B cell (primary cell): ENCODE measurements around the gene DCTN4. TPM values are rescaled to one million over a fixed set of nuclear protein-coding genes. Genes with fewer than 3 reads are reported as not detected.

ENCODE experiments used
- ATAC-seq: fragments of 200-7000 bp; cut with Tn5 transposase; one replicate; pipeline ENCODE4 v1.10.0; 2021; ENCODE audit warnings: low read depth, mild to moderate bottlenecking, moderate number of reproducible peaks, moderate library complexity
- CTCF ChIA-PET: fragments of 350-600 bp; sonication (Branson Sonifier 250); formaldehyde crosslinking; loops from one replicate; lab custom pipeline; 2021; ENCODE audit warnings: antibody characterized with exemption, inconsistent platforms; lab: Charles Lee
- POLR2A ChIA-PET: fragments of 350-600 bp; sonication (Branson Sonifier 250); formaldehyde crosslinking; loops from one replicate; lab custom pipeline; 2021; ENCODE audit warnings: antibody characterized with exemption; lab: Charles Lee
- DNase-seq: peaks from one replicate; pipeline ENCODE4 v3.0.0; 2013
- H2AFZ ChIP-seq: 2 replicates; pipeline ENCODE4 v1.6.1; 2012; ENCODE audit warnings: mild to moderate bottlenecking, low read depth, low read length; ENCODE audit not compliant: insufficient read depth, poor library complexity, severe bottlenecking
- H3K27ac ChIP-seq, 2 donors: 1 replicate in 1 of 2; 2 replicates in 1 of 2; pipeline ENCODE4 v1.5.1; 2012 to 2013; ENCODE audit warnings: low read length in 2 of 2, mild to moderate bottlenecking in 2 of 2, moderate library complexity in 1 of 2
- H3K27me3 ChIP-seq, 4 experiments: fragments of 200-600 bp in 1 of 4; sonication (generic) in 1 of 4; replicated peaks in 1 of 4; 1 replicate in 2 of 4; 2 replicates in 2 of 4; pipeline versions ENCODE4 v1.6.1 to v1.7.0; 2013 to 2016; ENCODE audit warnings: low read length in 3 of 4, mild to moderate bottlenecking in 2 of 4, mixed read lengths in 1 of 4, moderate library complexity in 1 of 4; ENCODE audit not compliant: insufficient read depth in 4 of 4, control insufficient read depth in 3 of 4; ENCODE audit errors: control extremely low read depth in 1 of 4
- H3K36me3 ChIP-seq, 2 experiments: replicated peaks in 1 of 2; 1 replicate in 1 of 2; 2 replicates in 1 of 2; pipeline versions ENCODE4 v1.6.1 to v1.7.1; 2013; ENCODE audit warnings: low read length in 1 of 2; ENCODE audit not compliant: insufficient read depth in 2 of 2, control insufficient read depth in 1 of 2; ENCODE audit errors: control extremely low read depth in 1 of 2, extremely low read depth in 1 of 2
- H3K4me1 ChIP-seq, 2 donors: fragments of 200-600 bp in 1 of 2; sonication (generic) in 1 of 2; 1 replicate in 1 of 2; 2 replicates in 1 of 2; pipeline versions ENCODE4 v1.5.1 to v1.6.1; 2013 to 2017; ENCODE audit warnings: low read length in 2 of 2; ENCODE audit not compliant: control insufficient read depth in 2 of 2, insufficient read depth in 2 of 2
- H3K4me2 ChIP-seq: replicated peaks from 2 replicates; pipeline ENCODE3; 2012; ENCODE audit warnings: mild to moderate bottlenecking, low read depth, low read length; ENCODE audit not compliant: poor library complexity, severe bottlenecking
- H3K4me3 ChIP-seq, 5 experiments: fragments of 200-600 bp in 1 of 5; sonication (generic) in 1 of 5; 1 replicate in 3 of 5; 2 replicates in 2 of 5; pipeline versions ENCODE4 v1.5.1 to v1.7.0; 2011 to 2016; ENCODE audit warnings: low read length in 4 of 5, mild to moderate bottlenecking in 4 of 5, low read depth in 2 of 5, control low read depth in 1 of 5, moderate library complexity in 1 of 5; ENCODE audit not compliant: insufficient read depth in 1 of 5; ENCODE audit errors: control extremely low read depth in 1 of 5, extremely low read depth in 1 of 5
- H3K79me2 ChIP-seq: fragments of 200-600 bp; sonication (generic); one replicate; pipeline ENCODE4 v1.6.0; 2016; ENCODE audit warnings: low read length; ENCODE audit not compliant: control insufficient read depth, insufficient read depth
- H3K9ac ChIP-seq: fragments of 200-600 bp; sonication (generic); 2 replicates; pipeline ENCODE4 v1.6.1; 2017; ENCODE audit warnings: mild to moderate bottlenecking, low read length, moderate library complexity
- H3K9me3 ChIP-seq, 3 donors: one replicate each; pipeline versions ENCODE4 v1.6.1 to v1.7.1; 2013; ENCODE audit warnings: low read length in 2 of 3; ENCODE audit not compliant: control insufficient read depth in 2 of 3, insufficient read depth in 1 of 3; ENCODE audit errors: control extremely low read depth in 1 of 3
- H4K20me1 ChIP-seq: 2 replicates; pipeline ENCODE4 v1.6.0; 2012; ENCODE audit warnings: mild to moderate bottlenecking, low read length; ENCODE audit not compliant: insufficient read depth, control insufficient read depth, poor library complexity, severe bottlenecking
- H3K27ac Mint-ChIP-seq: one replicate; pipeline ENCODE4 v1.8.0; 2021; ENCODE audit warnings: mixed read lengths
- H3K27me3 Mint-ChIP-seq: one replicate; pipeline ENCODE4 v1.8.0; 2021; ENCODE audit warnings: mixed read lengths
- H3K4me1 Mint-ChIP-seq: one replicate; pipeline ENCODE4 v1.8.0; 2021; ENCODE audit warnings: mixed read lengths
- H3K4me3 Mint-ChIP-seq: one replicate; pipeline ENCODE4 v1.8.0; 2021; ENCODE audit warnings: mixed read lengths
- H3K9me3 Mint-ChIP-seq: one replicate; pipeline ENCODE4 v1.8.0; 2022; ENCODE audit warnings: mixed read lengths; ENCODE audit not compliant: insufficient read depth
- EZH2 ChIP-seq: IDR thresholded peaks from 2 replicates; pipeline ENCODE4 v1.6.1; 2012; ENCODE audit warnings: borderline replicate concordance, low read depth, mild to moderate bottlenecking, moderate library complexity, low read length; ENCODE audit not compliant: insufficient read depth, poor library complexity, severe bottlenecking
- WGBS: methylation state at CpG from one replicate; pipeline ENCODE4 v1.1.5; 2013; ENCODE audit warnings: missing lambda C conversion rate; ENCODE audit not compliant: insufficient coverage; 5-methylcytosine and 5-hydroxymethylcytosine counted together
- intact Hi-C: fragments of 100-400 bp; cut with micrococcal nuclease; formaldehyde crosslinking; loops from one replicate; pipeline ENCODE4 v1.10.0; 2022
- polyA plus RNA-seq: library from polyadenylated mRNA; depleted of rRNA; stranded (reverse); fragments of >200 nt; gene quantifications from 2 replicates; pipeline ENCODE4 v1.2.3, GENCODE V29; 2012
- total RNA-seq, 2 donors: library from RNA; stranded (reverse); fragments of 120-200 nt in 1 of 2; gene quantifications; 1 replicate in 1 of 2; 2 replicates in 1 of 2; pipeline versions ENCODE4 v1.2.3 to v1.2.4, GENCODE V29; 2013 to 2022
- TF ChIP-seq, protein P1 (sequence below): fragments of 200-600 bp; IDR thresholded peaks from one replicate; pipeline ENCODE4 v1.8.0; 2022; ENCODE audit warnings: antibody characterized with exemption, mild to moderate bottlenecking

The DCTN4 gene
- total and polyA plus RNA-seq, 2 donors (not counting 1 experiment from before 2014, with no cell fraction given): 11.2 to 54.4 TPM

DNA sequence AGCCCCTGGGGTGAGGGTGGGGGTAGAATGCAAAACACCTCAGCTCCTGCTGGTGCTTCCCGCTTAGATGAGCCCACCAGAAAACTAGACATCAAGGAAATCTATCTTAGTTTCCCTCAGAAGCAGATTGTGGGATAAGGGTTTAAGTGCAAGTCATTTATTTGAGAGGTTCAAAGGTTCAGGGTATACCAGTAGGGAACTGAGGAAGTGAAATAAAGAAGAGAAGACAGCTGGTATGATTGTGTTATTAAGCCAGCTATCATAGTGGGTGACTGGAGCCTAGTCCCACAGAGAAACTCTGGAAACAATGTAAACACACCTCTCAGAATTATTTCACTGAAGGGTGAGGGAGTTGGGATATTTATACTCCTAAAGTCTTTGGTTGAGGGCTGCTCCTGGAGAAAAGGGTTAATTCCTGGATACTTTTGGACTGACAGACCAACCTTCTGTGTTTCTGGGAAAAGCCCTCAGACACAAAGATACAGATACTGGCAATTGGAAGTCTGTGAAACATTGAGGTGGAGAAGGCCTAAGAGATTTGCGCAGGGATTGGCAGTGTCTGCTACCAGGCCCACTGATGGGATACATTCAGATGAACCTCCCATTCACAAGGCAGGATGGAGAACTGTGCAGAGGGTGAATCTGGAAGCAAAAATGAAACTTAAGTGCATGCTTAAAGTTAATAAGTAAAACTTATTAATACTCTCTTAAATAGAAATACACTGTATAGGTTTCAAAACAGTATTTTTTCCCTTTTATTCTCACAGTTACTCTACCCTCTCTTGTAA lies 6.4 kb upstream of the DCTN4 start:
- Mint-ChIP-seq H3K27me3 (peaks cover 9% of the 10 kb centered on the region), H3K27ac (no peak overlapping the region), H3K9me3 (no peaks in the 10 kb centered on the region), H3K4me3 (no peak overlapping the region), H3K4me1 (peaks cover 4% of the 10 kb centered on the region)
- Histone ChIP-seq H3K4me1 (no peaks in the 10 kb centered on the region), H3K79me2 (no peaks in the 10 kb centered on the region), H2AFZ (no peak overlapping the region), H3K36me3 (no peaks in the 10 kb centered on the region), H4K20me1 (no peaks in the 10 kb centered on the region), H3K27me3 (peaks cover 0 to 9% (median 4%) of the 10 kb centered on the region in 4 experiments), H3K4me3 (no peak overlapping the region), H3K9me3 (no peaks in the 10 kb centered on the region), H3K9ac (no peak overlapping the region), H3K27ac (no peak overlapping the region), H3K4me2 (no peak overlapping the region)
- no peak for TF ChIP-seq EZH2
- TF ChIP-seq, protein P1, sequence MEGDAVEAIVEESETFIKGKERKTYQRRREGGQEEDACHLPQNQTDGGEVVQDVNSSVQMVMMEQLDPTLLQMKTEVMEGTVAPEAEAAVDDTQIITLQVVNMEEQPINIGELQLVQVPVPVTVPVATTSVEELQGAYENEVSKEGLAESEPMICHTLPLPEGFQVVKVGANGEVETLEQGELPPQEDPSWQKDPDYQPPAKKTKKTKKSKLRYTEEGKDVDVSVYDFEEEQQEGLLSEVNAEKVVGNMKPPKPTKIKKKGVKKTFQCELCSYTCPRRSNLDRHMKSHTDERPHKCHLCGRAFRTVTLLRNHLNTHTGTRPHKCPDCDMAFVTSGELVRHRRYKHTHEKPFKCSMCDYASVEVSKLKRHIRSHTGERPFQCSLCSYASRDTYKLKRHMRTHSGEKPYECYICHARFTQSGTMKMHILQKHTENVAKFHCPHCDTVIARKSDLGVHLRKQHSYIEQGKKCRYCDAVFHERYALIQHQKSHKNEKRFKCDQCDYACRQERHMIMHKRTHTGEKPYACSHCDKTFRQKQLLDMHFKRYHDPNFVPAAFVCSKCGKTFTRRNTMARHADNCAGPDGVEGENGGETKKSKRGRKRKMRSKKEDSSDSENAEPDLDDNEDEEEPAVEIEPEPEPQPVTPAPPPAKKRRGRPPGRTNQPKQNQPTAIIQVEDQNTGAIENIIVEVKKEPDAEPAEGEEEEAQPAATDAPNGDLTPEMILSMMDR: no peak
- intact Hi-C loops: no loop called here
- 100% methylated on average over 1 of the region's 2 CpGs for WGBS
- CTCF ChIA-PET: no interaction called here
- ATAC-seq: no peak
- POLR2A ChIA-PET: no interaction called here
- no peak for DNase-seq

DNA sequence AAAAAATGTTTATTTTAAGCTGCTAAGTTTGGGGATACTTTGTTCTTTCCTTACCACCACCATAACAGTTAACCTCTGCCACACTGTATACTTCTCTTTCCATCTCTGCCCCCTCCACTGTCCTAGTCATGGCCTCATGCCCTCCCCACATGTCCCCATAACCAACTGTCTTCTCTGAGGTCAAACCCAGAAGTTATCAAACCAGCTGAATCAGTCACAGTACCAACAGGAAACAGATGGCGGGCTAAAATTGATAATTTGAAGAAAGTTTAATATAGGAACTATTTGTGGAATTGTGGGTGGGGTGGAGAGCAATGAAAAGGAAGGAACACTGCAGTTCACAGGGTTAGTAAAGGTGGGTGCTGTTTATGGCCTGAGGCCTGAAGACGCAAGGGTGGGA lies 5.7 kb upstream of the DCTN4 start:
- no peak overlapping the region for H2AFZ ChIP-seq
- peaks cover 9% of the 10 kb centered on the region for H3K27me3 Mint-ChIP-seq
- no peak overlapping the region for H3K9ac ChIP-seq
- H3K9me3 ChIP-seq: no peaks in the 10 kb centered on the region
- peaks cover under 1% of the 10 kb centered on the region in 2 donors for H3K4me1 ChIP-seq
- TF ChIP-seq, protein P1: no peak
- H3K4me2 ChIP-seq: no peak overlapping the region
- no peak overlapping the region for H3K27ac Mint-ChIP-seq
- H3K4me3 ChIP-seq: no peak overlapping the region
- H3K4me3 Mint-ChIP-seq: no peak overlapping the region
- intact Hi-C loops: no loop called here
- H3K27me3 ChIP-seq: peaks cover 0 to 9% (median 4%) of the 10 kb centered on the region in 4 experiments
- DNase-seq (no peak), ATAC-seq (no peak)
- ChIA-PET POLR2A (no interaction called here), CTCF (interaction anchor here (0.8 to 1.3 kb wide), 2 partner anchors 36 to 64 kb away, joined by 4 to 6 read pairs; partner anchors contain the start of gene RBM22)
- no peaks in the 10 kb centered on the region for H3K79me2 ChIP-seq
- H4K20me1 ChIP-seq: no peaks in the 10 kb centered on the region
- WGBS: 33% methylated on average over 1 of the region's 2 CpGs
- no peaks in the 10 kb centered on the region for H3K36me3 ChIP-seq
- no peaks in the 10 kb centered on the region for H3K9me3 Mint-ChIP-seq
- H3K27ac ChIP-seq: no peak overlapping the region
- H3K4me1 Mint-ChIP-seq: peaks cover 6% of the 10 kb centered on the region
